Keratinocyte (primary cell): ENCODE data around the gene IL17RC. TPM values are rescaled to one million over a fixed set of nuclear protein-coding genes. Genes with fewer than 3 reads are reported as not detected.

Source experiments
- DNase-seq: peaks from one replicate; pipeline ENCODE4 v3.0.0-alpha.2; 2011; ENCODE audit warnings: low read depth, missing footprints, low spot score
- FAIRE-seq: peaks from 2 replicates; lab custom pipeline; 2011; peaks lifted over from hg19 to GRCh38; lab: Jason Lieb, UNC
- H2AFZ ChIP-seq: 2 replicates; pipeline ENCODE4 v1.6.0; 2012; ENCODE audit warnings: low read length, control low read depth, inconsistent platforms; ENCODE audit not compliant: control insufficient read depth
- H3K27ac ChIP-seq: 2 replicates; pipeline ENCODE4 v1.5.1; 2011; ENCODE audit warnings: low read length; ENCODE audit not compliant: control insufficient read depth, insufficient read depth
- H3K27me3 ChIP-seq: 3 replicates; pipeline ENCODE4 v1.6.0; 2011; ENCODE audit warnings: low read length; ENCODE audit not compliant: control insufficient read depth, insufficient read depth; ENCODE audit errors: extremely low read depth
- H3K36me3 ChIP-seq, 2 experiments: 2 replicates in 1 of 2; 3 replicates in 1 of 2; pipeline ENCODE4 v1.5.1; 2011; ENCODE audit warnings: low read length in 2 of 2, mild to moderate bottlenecking in 1 of 2; ENCODE audit not compliant: control insufficient read depth in 2 of 2, insufficient read depth in 2 of 2; ENCODE audit errors: extremely low read depth in 1 of 2
- H3K4me1 ChIP-seq: 3 replicates; pipeline ENCODE4 v1.5.1; 2011; ENCODE audit warnings: low read length; ENCODE audit not compliant: control insufficient read depth, insufficient read depth; ENCODE audit errors: extremely low read depth
- H3K4me2 ChIP-seq: 3 replicates; pipeline ENCODE4 v1.6.0; 2011; ENCODE audit warnings: low read depth, low read length; ENCODE audit not compliant: control insufficient read depth, insufficient read depth; ENCODE audit errors: extremely low read depth
- H3K4me3 ChIP-seq, 3 experiments: fragments of 200-600 bp in 1 of 3; sonication (generic) in 1 of 3; 2 replicates in 2 of 3; 3 replicates in 1 of 3; pipeline ENCODE4 v1.5.1; 2011 to 2016; ENCODE audit warnings: low read length in 3 of 3, mild to moderate bottlenecking in 3 of 3, control low read depth in 2 of 3, inconsistent platforms in 1 of 3, low read depth in 1 of 3, mixed read lengths in 1 of 3, mixed run types in 1 of 3, moderate library complexity in 1 of 3; ENCODE audit not compliant: control insufficient read depth in 2 of 3, insufficient read depth in 2 of 3; ENCODE audit errors: extremely low read depth in 1 of 3
- H3K79me2 ChIP-seq: 2 replicates; pipeline ENCODE4 v1.6.0; 2012; ENCODE audit warnings: low read length; ENCODE audit not compliant: control insufficient read depth, insufficient read depth
- H3K9ac ChIP-seq: 3 replicates; pipeline ENCODE4 v1.6.0; 2011; ENCODE audit warnings: low read length; ENCODE audit not compliant: control insufficient read depth, insufficient read depth; ENCODE audit errors: extremely low read depth
- H3K9me1 ChIP-seq: 3 replicates; pipeline ENCODE4 v1.6.0; 2011; ENCODE audit warnings: low read length; ENCODE audit not compliant: control insufficient read depth, insufficient read depth; ENCODE audit errors: extremely low read depth
- H3K9me3 ChIP-seq: 2 replicates; pipeline ENCODE4 v1.5.1; 2012; ENCODE audit warnings: low read depth, low read length; ENCODE audit not compliant: control insufficient read depth
- H4K20me1 ChIP-seq: 3 replicates; pipeline ENCODE4 v1.6.0; 2011; ENCODE audit warnings: low read length; ENCODE audit not compliant: control insufficient read depth, insufficient read depth; ENCODE audit errors: extremely low read depth
- CTCF ChIP-seq, 3 experiments: IDR thresholded peaks in 1 of 3; conservative IDR thresholded peaks in 1 of 3; optimal IDR thresholded peaks in 1 of 3; 2 replicates in 2 of 3; 3 replicates in 1 of 3; pipeline versions ENCODE3 to v1.5.1; 2011; ENCODE audit warnings: low read length in 3 of 3, mild to moderate bottlenecking in 3 of 3, moderate library complexity in 2 of 3, control low read depth in 1 of 3, inconsistent platforms in 1 of 3; ENCODE audit not compliant: insufficient read depth in 2 of 3; ENCODE audit errors: extremely low read depth in 1 of 3
- EZH2 ChIP-seq: IDR thresholded peaks from one replicate; pipeline ENCODE4 v1.6.1; 2012; ENCODE audit warnings: inconsistent platforms, mild to moderate bottlenecking, low read length, moderate library complexity
- dilution Hi-C: fragments of 300-500 bp; cut with MboI; formaldehyde crosslinking; loops from one replicate; pipeline ENCODE4 v1.7.0; 2020; ENCODE audit warnings: low sequenced_read_pairs; ENCODE audit not compliant: extremely low pct_ligation_motif_present
- polyA plus RNA-seq, 5 experiments: library from polyadenylated mRNA; depleted of rRNA in 3 of 5; stranded (reverse) in 3 of 5; stranded (forward) in 1 of 5; unstranded in 1 of 5; fragments of >200 nt; gene quantifications; 1 replicate in 1 of 5; 2 replicates in 3 of 5; 3 replicates in 1 of 5; pipeline versions ENCODE4 v1.2.1 to v1.2.3, GENCODE V29; 2011 to 2012; ENCODE audit warnings: missing spikeins in 2 of 5, low read depth in 1 of 5, low replicate concordance in 1 of 5

Gene IL17RC
- polyA plus RNA-seq, 1 donor (not counting 4 experiments of a cell fraction or from before 2014, with no cell fraction given): 6.3 TPM

DNA sequence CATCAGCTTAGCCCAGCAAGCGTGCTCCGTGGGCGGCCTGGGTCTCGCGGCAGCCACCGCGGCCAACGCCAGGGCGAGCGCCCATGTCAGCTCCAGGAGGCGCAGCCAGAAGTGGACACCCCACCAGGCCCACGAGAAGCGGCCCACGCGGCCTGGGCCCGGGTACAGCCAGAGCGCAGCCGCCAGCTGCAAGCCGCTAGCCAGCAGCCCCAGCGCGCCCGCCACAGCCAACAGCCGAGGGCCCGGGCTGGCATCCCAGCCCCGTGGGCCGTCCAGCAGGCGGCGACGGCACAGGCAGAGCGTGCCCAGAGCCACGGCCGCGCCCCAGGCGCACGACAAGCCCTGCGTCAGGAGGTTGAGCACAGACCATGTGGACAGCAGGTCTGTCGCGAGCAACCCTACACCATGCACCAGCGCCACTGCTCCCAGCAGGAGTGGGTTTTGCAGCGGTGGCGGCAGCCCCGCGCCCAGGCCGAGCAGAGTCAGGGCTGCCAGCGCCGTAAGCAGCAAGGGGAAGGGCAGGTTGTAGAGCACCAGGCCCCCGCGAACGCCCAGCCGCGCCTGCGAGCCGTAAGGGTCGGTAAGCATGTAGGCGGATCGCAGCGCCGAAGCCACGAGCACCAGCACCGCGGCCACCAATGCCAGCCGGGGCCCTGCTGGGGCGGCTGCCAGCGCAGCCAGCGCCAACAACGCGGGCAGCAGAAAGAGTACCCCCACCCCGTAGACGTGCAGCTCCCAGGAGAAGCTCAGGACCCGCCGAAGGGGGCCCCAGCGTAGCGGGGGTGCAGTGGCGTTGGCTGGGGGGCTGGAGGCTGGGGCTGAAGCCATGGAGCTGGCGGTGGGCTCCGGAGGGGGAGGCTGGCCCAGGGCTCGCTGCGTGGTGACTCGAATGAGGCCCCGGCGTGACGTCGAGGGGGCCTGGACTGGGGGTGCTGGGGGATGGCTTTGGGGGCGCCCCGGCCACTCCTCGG is 30.4 kb downstream of the IL17RC start:
- Histone ChIP-seq H3K79me2 (no peaks in the 10 kb centered on the region), H2AFZ (peak overlapping the region; percentile 94), H3K9ac (peak overlapping the region; percentile 80), H3K27ac (no peak overlapping the region), H3K9me3 (no peaks in the 10 kb centered on the region), H4K20me1 (no peaks in the 10 kb centered on the region), H3K4me1 (peaks cover 5% of the 10 kb centered on the region), H3K4me3 (peak overlapping the region; percentile 48 to 78 (median 52)), H3K36me3 (peaks cover 0 to 12% of the 10 kb centered on the region in 2 experiments), H3K9me1 (no peaks in the 10 kb centered on the region), H3K4me2 (peak overlapping the region; percentile 85), H3K27me3 (no peaks in the 10 kb centered on the region)
- FAIRE-seq (no peak), DNase-seq (no peak)
- dilution Hi-C loops: no loop called here
- TF ChIP-seq EZH2 (no peak), CTCF (optimal IDR thresholded peaks at IDR 0.05 in 1 of 3, IDR thresholded peaks at IDR 0.05 in 1 of 3, conservative IDR thresholded peaks at IDR 0.05 in 1 of 3; ENCODE audit: extremely low read depth in 1 of 3, insufficient read depth in 2 of 3, low read length in 3 of 3) (peak; percentile 37 to 76 (median 72))

DNA sequence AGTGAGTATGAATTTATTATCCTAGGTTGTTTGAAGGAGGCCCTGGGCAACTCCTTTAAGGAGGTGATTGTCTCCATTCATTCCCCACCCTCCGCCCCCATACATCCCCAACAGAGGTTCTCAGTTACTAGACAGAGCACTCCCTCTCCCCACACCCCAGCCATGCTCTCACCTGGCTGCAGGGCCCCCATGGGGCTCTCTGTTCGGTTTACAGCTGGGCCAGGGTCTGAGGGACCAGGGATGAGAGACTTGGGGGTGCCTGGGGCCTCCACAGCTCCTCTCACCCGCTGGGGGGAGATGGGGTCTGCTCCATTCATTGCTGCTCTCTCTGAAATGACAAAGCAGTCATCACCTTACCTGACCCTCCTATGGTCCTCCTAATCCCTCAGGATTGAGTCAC is 31.7 kb downstream of the IL17RC start:
- Histone ChIP-seq H3K9me1 (no peaks in the 10 kb centered on the region), H3K79me2 (no peaks in the 10 kb centered on the region), H3K36me3 (peaks cover 0 to 11% of the 10 kb centered on the region in 2 experiments), H3K27ac (no peak overlapping the region), H3K27me3 (no peaks in the 10 kb centered on the region), H3K9ac (no peak overlapping the region), H3K4me1 (peaks cover 5% of the 10 kb centered on the region), H2AFZ (no peak overlapping the region), H3K9me3 (no peaks in the 10 kb centered on the region), H3K4me3 (no peak overlapping the region), H3K4me2 (no peak overlapping the region), H4K20me1 (no peaks in the 10 kb centered on the region)
- no peak for FAIRE-seq
- dilution Hi-C loops: no loop called here
- DNase-seq: no peak
- TF ChIP-seq CTCF (optimal IDR thresholded peaks at IDR 0.05 in 1 of 3, IDR thresholded peaks at IDR 0.05 in 1 of 3, conservative IDR thresholded peaks at IDR 0.05 in 1 of 3; ENCODE audit: extremely low read depth in 1 of 3, insufficient read depth in 2 of 3, low read length in 3 of 3) (no peak), EZH2 (no peak)
